HCT116 (cell line): Measurements from ENCODE around the gene ANO4. TPM values are rescaled to one million over a fixed set of nuclear protein-coding genes. Genes with fewer than 3 reads are reported as not detected.

ENCODE experiments used
- ATAC-seq: fragments of 200-7000 bp; cut with Tn5 transposase; 2 replicates; pipeline ENCODE4 v1.9.1; 2020; ENCODE audit warnings: mild to moderate bottlenecking, moderate library complexity
- BruUV-seq: library from RNA; stranded (reverse); fragments of 400-500 nt; replicated peaks from 2 replicates; lab custom pipeline; 2021; lab: Mats Ljungman, UMichigan
- CTCF ChIA-PET: fragments of 300-600 bp; sonication (Branson Sonifier 250); formaldehyde crosslinking; loops from one replicate; lab custom pipeline; 2021; ENCODE audit warnings: antibody characterized with exemption; lab: Charles Lee
- POLR2A ChIA-PET: fragments of 300-600, 350-600 bp; sonication (Branson Sonifier 250); formaldehyde crosslinking; loops from one replicate; lab custom pipeline; 2021; ENCODE audit warnings: antibody characterized with exemption; lab: Charles Lee
- RAD21 ChIA-PET, 2 experiments: fragments of 300-600 bp; sonication (Branson Sonifier 250); formaldehyde crosslinking; loops; one replicate each; lab custom pipeline; 2023; ENCODE audit warnings: low total read pairs in 2 of 2; ENCODE audit not compliant: uncharacterized antibody in 2 of 2, unreplicated experiment in 2 of 2, low non-redundant PET in 1 of 2; lab: Charles Lee
- DNase-seq: peaks from one replicate; pipeline ENCODE4 v3.0.0-alpha.2; 2010; ENCODE audit warnings: low read depth, low spot score
- H2AFZ ChIP-seq: fragments of 200-600 bp; shearing (Covaris generic), sonication (generic); 2 replicates; pipeline ENCODE4 v1.6.1; 2017; ENCODE audit warnings: low read depth, mixed run types, mixed read lengths, antibody characterized with exemption, low read length; ENCODE audit not compliant: poor library complexity, severe bottlenecking
- H3K27ac ChIP-seq: 2 replicates; pipeline ENCODE4 v1.5.1; 2012; ENCODE audit warnings: low read depth, low read length
- H3K27me3 ChIP-seq: fragments of 200-600 bp; sonication (generic); 2 replicates; pipeline ENCODE4 v1.6.1; 2016; ENCODE audit warnings: mixed run types, low read length, mixed read lengths; ENCODE audit not compliant: insufficient read depth
- H3K36me3 ChIP-seq, 2 experiments: fragments of 200-500 bp in 1 of 2; fragments of 200-600 bp in 1 of 2; sonication (Bioruptor generic) in 1 of 2; sonication (generic) in 1 of 2; 2 replicates each; pipeline versions ENCODE4 v1.5.1 to v1.6.1; 2014 to 2016; ENCODE audit warnings: low read length in 2 of 2, inconsistent platforms in 1 of 2, mixed read lengths in 1 of 2, mixed run types in 1 of 2; ENCODE audit not compliant: insufficient read depth in 2 of 2, control insufficient read depth in 1 of 2
- H3K4me1 ChIP-seq, 2 experiments: fragments of 200-600 bp in 1 of 2; sonication (generic) in 1 of 2; 2 replicates each; pipeline versions ENCODE4 v1.5.1 to v1.6.1; 2012 to 2017; ENCODE audit warnings: low read length in 2 of 2, inconsistent platforms in 1 of 2, mild to moderate bottlenecking in 1 of 2, mixed read lengths in 1 of 2, mixed run types in 1 of 2, moderate library complexity in 1 of 2; ENCODE audit not compliant: insufficient read depth in 2 of 2, control insufficient read depth in 1 of 2
- H3K4me2 ChIP-seq: fragments of 200-600 bp; sonication (generic); 2 replicates; pipeline ENCODE4 v1.6.1; 2017; ENCODE audit warnings: mixed run types, low read length, mixed read lengths
- H3K4me3 ChIP-seq, 2 experiments: fragments of 200-600 bp in 1 of 2; sonication (generic) in 1 of 2; replicated peaks in 1 of 2; 2 replicates each; pipeline ENCODE4 v1.5.1; 2011 to 2016; ENCODE audit warnings: low read length in 2 of 2, control low read depth in 1 of 2, low read depth in 1 of 2, mild to moderate bottlenecking in 1 of 2, mixed read lengths in 1 of 2, mixed run types in 1 of 2
- H3K79me2 ChIP-seq: fragments of 200-600 bp; sonication (generic); 2 replicates; pipeline ENCODE4 v1.6.1; 2017; ENCODE audit warnings: mild to moderate bottlenecking, mixed run types, low read length, moderate library complexity, mixed read lengths; ENCODE audit not compliant: insufficient read depth
- H3K9ac ChIP-seq: fragments of 200-600 bp; sonication (generic); 2 replicates; pipeline ENCODE4 v1.6.1; 2016; ENCODE audit warnings: low read length, mixed read lengths
- H3K9me2 ChIP-seq: fragments of 200-600 bp; sonication (generic), shearing (Covaris generic); 2 replicates; pipeline ENCODE4 v1.6.1; 2017; ENCODE audit warnings: mixed run types, mild to moderate bottlenecking, moderate library complexity; ENCODE audit not compliant: insufficient read depth
- H3K9me3 ChIP-seq, 2 experiments: fragments of 200-500 bp in 1 of 2; fragments of 200-600 bp in 1 of 2; sonication (Bioruptor generic) in 1 of 2; sonication (generic) in 1 of 2; 2 replicates each; pipeline ENCODE4 v1.6.1; 2014 to 2017; ENCODE audit warnings: low read length in 2 of 2, mixed read lengths in 2 of 2, inconsistent platforms in 1 of 2, low read depth in 1 of 2, mild to moderate bottlenecking in 1 of 2, mixed run types in 1 of 2, moderate library complexity in 1 of 2; ENCODE audit not compliant: control insufficient read depth in 1 of 2, insufficient read depth in 1 of 2
- H4K20me1 ChIP-seq: fragments of 200-600 bp; sonication (generic), shearing (Covaris generic); 2 replicates; pipeline ENCODE4 v1.6.1; 2017; ENCODE audit warnings: mixed run types, mild to moderate bottlenecking, moderate library complexity; ENCODE audit not compliant: insufficient read depth
- ATF3 ChIP-seq: IDR thresholded peaks from 2 replicates; pipeline ENCODE4 v1.6.1; 2012
- CBX3 ChIP-seq: IDR thresholded peaks from 2 replicates; pipeline ENCODE4 v1.6.1; 2012; ENCODE audit warnings: low read depth
- CEBPB ChIP-seq: IDR thresholded peaks from 2 replicates; pipeline ENCODE4 v1.6.1; 2012; ENCODE audit warnings: low read depth
- FOSL1 ChIP-seq: IDR thresholded peaks from 2 replicates; pipeline ENCODE4 v1.6.1; 2012; ENCODE audit warnings: low read depth
- JUND ChIP-seq: IDR thresholded peaks from 2 replicates; pipeline ENCODE4 v1.6.1; 2012
- MAX ChIP-seq: IDR thresholded peaks from 2 replicates; pipeline ENCODE4 v1.6.1; 2012
- POLR2A ChIP-seq: IDR thresholded peaks from 2 replicates; pipeline ENCODE4 v1.7.0; 2011; ENCODE audit warnings: borderline replicate concordance; ENCODE audit not compliant: insufficient read depth, insufficient read length; ENCODE audit errors: extremely low read depth
- POLR2AphosphoS5 ChIP-seq: IDR thresholded peaks from 2 replicates; pipeline ENCODE4 v1.6.1; 2011; ENCODE audit warnings: mild to moderate bottlenecking, low read depth, low read length, moderate library complexity
- RAD21 ChIP-seq: IDR thresholded peaks from 2 replicates; pipeline ENCODE4 v1.6.1; 2012; ENCODE audit warnings: low read depth, mild to moderate bottlenecking
- SIN3A ChIP-seq: IDR thresholded peaks from 2 replicates; pipeline ENCODE4 v1.6.1; 2012; ENCODE audit warnings: low read depth
- SP1 ChIP-seq: IDR thresholded peaks from 2 replicates; pipeline ENCODE4 v1.6.1; 2012; ENCODE audit warnings: low read depth
- SRF ChIP-seq: IDR thresholded peaks from 2 replicates; pipeline ENCODE4 v1.6.1; 2012; ENCODE audit warnings: low read depth
- TCF7L2 ChIP-seq: IDR thresholded peaks from 2 replicates; pipeline ENCODE4 v1.7.0; 2011; ENCODE audit warnings: borderline replicate concordance, inconsistent platforms; ENCODE audit not compliant: insufficient read depth, insufficient read length; ENCODE audit errors: extremely low read depth
- ZFX ChIP-seq: fragments of 450-650 bp; IDR thresholded peaks from 2 replicates; pipeline ENCODE4 v1.6.1; 2017
- intact Hi-C: fragments of 100-400 bp; cut with micrococcal nuclease; formaldehyde crosslinking; loops from 2 replicates; pipeline ENCODE4 v1.10.0; 2022
- total RNA-seq: library from RNA; stranded (reverse); gene quantifications from one replicate; pipeline ENCODE4 v1.2.1, GENCODE V29; 2021; ENCODE audit not compliant: unreplicated experiment

The ANO4 gene
- total RNA-seq, 1 experiment from 2014 or later, result 1.7 TPM

DNA sequence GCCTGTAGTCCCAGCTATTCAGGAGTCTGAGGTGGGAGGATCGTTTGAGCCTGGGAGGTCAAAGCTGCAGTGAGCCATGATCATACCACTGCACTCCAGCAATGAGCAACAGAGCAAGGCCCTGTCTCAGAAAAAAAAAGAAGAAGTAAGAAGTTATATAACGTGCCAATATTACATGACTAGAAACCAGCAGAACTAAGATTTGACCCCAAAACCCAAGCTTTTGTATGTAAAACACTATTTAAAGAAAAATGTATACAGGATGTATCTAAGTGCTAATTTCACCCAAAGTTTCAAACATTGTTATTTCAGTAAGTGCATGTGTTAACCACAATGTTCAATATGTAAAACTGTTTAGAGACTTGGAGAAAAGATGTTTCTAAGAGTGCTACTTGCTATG is 320.8 kb downstream of the ANO4 start (continued):
- TF ChIP-seq ATF3, result no peak
- TF ChIP-seq CEBPB, result no peak
- TF ChIP-seq POLR2AphosphoS5, result no peak

GRCh38 chr12:101116911-101117310 is 322.3 kb downstream of the ANO4 start:
- no peak overlapping the region for H3K9ac ChIP-seq
- no peaks in the 10 kb centered on the region for H3K27me3 ChIP-seq
- RAD21 ChIA-PET, result no interaction called here
- TF ChIP-seq ATF3 (no peak), SP1 (no peak), MAX (no peak), CEBPB (no peak), TCF7L2 (no peak), RAD21 (no peak), JUND (no peak), SIN3A (no peak), SRF (no peak), POLR2A (no peak), ZFX (no peak), CBX3 (no peak), FOSL1 (no peak)
- TF ChIP-seq, all 23 proteins: peak for 0
- BruUV-seq, result no TSS peak
- intact Hi-C loops, result no loop called here
- H2AFZ ChIP-seq, result no peak overlapping the region
- ATAC-seq (no peak), DNase-seq (no peak)
- POLR2A ChIA-PET, result no interaction called here
- no peak overlapping the region for H3K4me2 ChIP-seq
- no peaks in the 10 kb centered on the region for H3K79me2 ChIP-seq
- no peaks in the 10 kb centered on the region for H3K9me3 ChIP-seq
- no peaks in the 10 kb centered on the region for H3K9me2 ChIP-seq
- H3K4me3 ChIP-seq, result no peak overlapping the region
- H3K27ac ChIP-seq, result no peak overlapping the region
- no peaks in the 10 kb centered on the region for H4K20me1 ChIP-seq
- no peaks in the 10 kb centered on the region for H3K4me1 ChIP-seq
- CTCF ChIA-PET, result no interaction called here
- H3K36me3 ChIP-seq, result no peaks in the 10 kb centered on the region
